Neural cell (in vitro differentiated cells): ENCODE measurements around the gene RGS17. TPM values are rescaled to one million over a fixed set of nuclear protein-coding genes. Genes with fewer than 3 reads are reported as not detected.
A peak's percentile ranks its signal among the peaks of the same experiment; 100 is the strongest.

ENCODE experiments used
- H2AFZ ChIP-seq: fragments of 200-600, 300-800 bp; sonication (generic), shearing (Covaris generic); 2 replicates; pipeline ENCODE4 v1.6.0; 2014; ENCODE audit warnings: low read depth, mild to moderate bottlenecking, antibody characterized with exemption, low read length, moderate library complexity
- H3F3A ChIP-seq: fragments of 200-600 bp; shearing (Covaris generic); 2 replicates; pipeline ENCODE4 v1.6.1; 2016; ENCODE audit warnings: mild to moderate bottlenecking, moderate library complexity, mixed read lengths, antibody characterized with exemption, low read length; ENCODE audit not compliant: insufficient read depth, poor library complexity, severe bottlenecking
- H3K27ac ChIP-seq: fragments of 200-600, 300-800 bp; sonication (generic), shearing (Covaris generic); 2 replicates; pipeline ENCODE4 v1.5.1; 2014; ENCODE audit warnings: mild to moderate bottlenecking, low read length, moderate library complexity
- H3K27me3 ChIP-seq: fragments of 300-800, 200-600 bp; sonication (generic), shearing (Covaris generic); 2 replicates; pipeline ENCODE4 v1.6.0; 2014; ENCODE audit warnings: mild to moderate bottlenecking, low read depth, low read length, moderate library complexity; ENCODE audit not compliant: insufficient read depth
- H3K36me3 ChIP-seq: fragments of 300-800, 200-600 bp; sonication (generic), shearing (Covaris generic); 2 replicates; pipeline ENCODE4 v1.5.1; 2014; ENCODE audit warnings: mild to moderate bottlenecking, antibody characterized with exemption, low read length, moderate library complexity; ENCODE audit not compliant: insufficient read depth
- H3K4me2 ChIP-seq: fragments of 300-800, 200-600 bp; sonication (generic), shearing (Covaris generic); 2 replicates; pipeline ENCODE4 v1.6.0; 2014; ENCODE audit warnings: mild to moderate bottlenecking, low read length
- H3K4me3 ChIP-seq: fragments of 300-800, 200-600 bp; sonication (generic), shearing (Covaris generic); 2 replicates; pipeline ENCODE4 v1.5.1; 2014; ENCODE audit warnings: mild to moderate bottlenecking, low read length, moderate library complexity
- H3K79me2 ChIP-seq: fragments of 200-600 bp; shearing (Covaris generic); replicated peaks from 2 replicates; pipeline ENCODE4 v1.6.0; 2014; ENCODE audit warnings: mild to moderate bottlenecking, low read length, moderate library complexity; ENCODE audit not compliant: insufficient read depth
- H3K9ac ChIP-seq: fragments of 300-800, 200-600 bp; sonication (generic), shearing (Covaris generic); 2 replicates; pipeline ENCODE4 v1.6.1; 2016; ENCODE audit warnings: mild to moderate bottlenecking, low read length, mixed read lengths
- H3K9me2 ChIP-seq: fragments of 200-600 bp; shearing (Covaris generic); 2 replicates; pipeline ENCODE4 v1.6.1; 2016; ENCODE audit warnings: mild to moderate bottlenecking, low read length, mixed read lengths; ENCODE audit not compliant: insufficient read depth
- H3K9me3 ChIP-seq: fragments of 200-600, 300-800 bp; sonication (generic), shearing (Covaris generic); 2 replicates; pipeline ENCODE4 v1.6.1; 2016; ENCODE audit warnings: mild to moderate bottlenecking, mixed run types, low read length, moderate library complexity, mixed read lengths
- H4K20me1 ChIP-seq: fragments of 200-600 bp; shearing (Covaris generic); 2 replicates; pipeline ENCODE4 v1.6.1; 2016; ENCODE audit warnings: mild to moderate bottlenecking, mixed run types; ENCODE audit not compliant: insufficient read depth
- EP300 ChIP-seq: fragments of 450-650 bp; conservative IDR thresholded peaks from 2 replicates; pipeline ENCODE4 v1.6.1; 2014; ENCODE audit warnings: antibody characterized with exemption, mild to moderate bottlenecking, moderate library complexity; ENCODE audit not compliant: poor library complexity, severe bottlenecking
- EZH2 ChIP-seq: fragments of 200-600, 300-800 bp; shearing (Covaris generic), sonication (generic); IDR thresholded peaks from 2 replicates; pipeline ENCODE4 v1.6.1; 2014; ENCODE audit warnings: antibody characterized with exemption, low read length, borderline replicate concordance, mild to moderate bottlenecking; ENCODE audit not compliant: insufficient read depth, poor library complexity, severe bottlenecking
- MXI1 ChIP-seq: fragments of 450-650 bp; conservative IDR thresholded peaks from 2 replicates; pipeline ENCODE4 v1.6.1; 2014; ENCODE audit warnings: antibody characterized with exemption, mild to moderate bottlenecking; ENCODE audit not compliant: poor library complexity, severe bottlenecking
- POLR2AphosphoS5 ChIP-seq: IDR thresholded peaks from 2 replicates; pipeline ENCODE4 v1.6.1; 2012
- RAD21 ChIP-seq: fragments of 450-650 bp; conservative IDR thresholded peaks from 2 replicates; pipeline ENCODE4 v1.6.1; 2014; ENCODE audit warnings: antibody characterized with exemption, mild to moderate bottlenecking, moderate library complexity
- SMC3 ChIP-seq: fragments of 450-650 bp; conservative IDR thresholded peaks from 2 replicates; pipeline ENCODE4 v1.6.1; 2014; ENCODE audit warnings: antibody characterized with exemption, mild to moderate bottlenecking, moderate library complexity; ENCODE audit not compliant: poor library complexity
- TAF1 ChIP-seq: IDR thresholded peaks from 2 replicates; pipeline ENCODE4 v1.6.1; 2012; ENCODE audit warnings: low read depth
- polyA plus RNA-seq: library from polyadenylated mRNA; depleted of rRNA; stranded (reverse); fragments of >200 nt; gene quantifications from 2 replicates; pipeline ENCODE4 v1.2.3, GENCODE V29; 2014
- TF ChIP-seq, protein P1 (sequence below): fragments of 450-650 bp; IDR thresholded peaks from 2 replicates; pipeline ENCODE4 v1.5.1; 2014; ENCODE audit warnings: antibody characterized with exemption, mild to moderate bottlenecking, moderate library complexity; ENCODE audit not compliant: poor library complexity, severe bottlenecking
- TF ChIP-seq, protein P2 (sequence below): IDR thresholded peaks from 2 replicates; pipeline ENCODE4 v1.6.1; 2012; ENCODE audit warnings: borderline replicate concordance

RGS17 gene
- polyA plus RNA-seq, 1 donor from 2014 or later, result 44.9 TPM

DNA sequence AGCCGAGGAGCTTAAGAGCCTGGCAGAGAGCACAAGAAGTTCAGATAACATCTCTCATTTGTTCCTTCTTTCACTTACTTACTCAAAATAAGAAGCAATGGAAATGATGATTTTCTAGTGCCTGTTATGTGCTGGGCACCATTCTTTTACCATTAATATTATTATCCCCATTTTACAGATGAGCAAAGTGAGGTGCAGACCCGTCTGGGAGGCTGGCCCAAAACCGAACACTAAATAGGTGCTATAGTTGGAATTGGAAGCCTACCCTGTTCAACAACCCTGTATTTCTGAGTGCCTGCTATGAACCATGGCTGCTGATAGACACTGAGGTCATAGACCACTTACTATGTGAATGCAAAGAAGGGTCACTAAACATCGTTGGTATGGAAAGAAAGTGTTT is 103.6 kb downstream of the RGS17 start:
- no peak for TF ChIP-seq POLR2AphosphoS5
- TF ChIP-seq, protein P1, sequence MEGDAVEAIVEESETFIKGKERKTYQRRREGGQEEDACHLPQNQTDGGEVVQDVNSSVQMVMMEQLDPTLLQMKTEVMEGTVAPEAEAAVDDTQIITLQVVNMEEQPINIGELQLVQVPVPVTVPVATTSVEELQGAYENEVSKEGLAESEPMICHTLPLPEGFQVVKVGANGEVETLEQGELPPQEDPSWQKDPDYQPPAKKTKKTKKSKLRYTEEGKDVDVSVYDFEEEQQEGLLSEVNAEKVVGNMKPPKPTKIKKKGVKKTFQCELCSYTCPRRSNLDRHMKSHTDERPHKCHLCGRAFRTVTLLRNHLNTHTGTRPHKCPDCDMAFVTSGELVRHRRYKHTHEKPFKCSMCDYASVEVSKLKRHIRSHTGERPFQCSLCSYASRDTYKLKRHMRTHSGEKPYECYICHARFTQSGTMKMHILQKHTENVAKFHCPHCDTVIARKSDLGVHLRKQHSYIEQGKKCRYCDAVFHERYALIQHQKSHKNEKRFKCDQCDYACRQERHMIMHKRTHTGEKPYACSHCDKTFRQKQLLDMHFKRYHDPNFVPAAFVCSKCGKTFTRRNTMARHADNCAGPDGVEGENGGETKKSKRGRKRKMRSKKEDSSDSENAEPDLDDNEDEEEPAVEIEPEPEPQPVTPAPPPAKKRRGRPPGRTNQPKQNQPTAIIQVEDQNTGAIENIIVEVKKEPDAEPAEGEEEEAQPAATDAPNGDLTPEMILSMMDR, result no peak
- TF ChIP-seq RAD21, result no peak
- no peak for TF ChIP-seq EP300
- no peak for TF ChIP-seq TAF1
- TF ChIP-seq SMC3, result no peak
- TF ChIP-seq, protein P2, sequence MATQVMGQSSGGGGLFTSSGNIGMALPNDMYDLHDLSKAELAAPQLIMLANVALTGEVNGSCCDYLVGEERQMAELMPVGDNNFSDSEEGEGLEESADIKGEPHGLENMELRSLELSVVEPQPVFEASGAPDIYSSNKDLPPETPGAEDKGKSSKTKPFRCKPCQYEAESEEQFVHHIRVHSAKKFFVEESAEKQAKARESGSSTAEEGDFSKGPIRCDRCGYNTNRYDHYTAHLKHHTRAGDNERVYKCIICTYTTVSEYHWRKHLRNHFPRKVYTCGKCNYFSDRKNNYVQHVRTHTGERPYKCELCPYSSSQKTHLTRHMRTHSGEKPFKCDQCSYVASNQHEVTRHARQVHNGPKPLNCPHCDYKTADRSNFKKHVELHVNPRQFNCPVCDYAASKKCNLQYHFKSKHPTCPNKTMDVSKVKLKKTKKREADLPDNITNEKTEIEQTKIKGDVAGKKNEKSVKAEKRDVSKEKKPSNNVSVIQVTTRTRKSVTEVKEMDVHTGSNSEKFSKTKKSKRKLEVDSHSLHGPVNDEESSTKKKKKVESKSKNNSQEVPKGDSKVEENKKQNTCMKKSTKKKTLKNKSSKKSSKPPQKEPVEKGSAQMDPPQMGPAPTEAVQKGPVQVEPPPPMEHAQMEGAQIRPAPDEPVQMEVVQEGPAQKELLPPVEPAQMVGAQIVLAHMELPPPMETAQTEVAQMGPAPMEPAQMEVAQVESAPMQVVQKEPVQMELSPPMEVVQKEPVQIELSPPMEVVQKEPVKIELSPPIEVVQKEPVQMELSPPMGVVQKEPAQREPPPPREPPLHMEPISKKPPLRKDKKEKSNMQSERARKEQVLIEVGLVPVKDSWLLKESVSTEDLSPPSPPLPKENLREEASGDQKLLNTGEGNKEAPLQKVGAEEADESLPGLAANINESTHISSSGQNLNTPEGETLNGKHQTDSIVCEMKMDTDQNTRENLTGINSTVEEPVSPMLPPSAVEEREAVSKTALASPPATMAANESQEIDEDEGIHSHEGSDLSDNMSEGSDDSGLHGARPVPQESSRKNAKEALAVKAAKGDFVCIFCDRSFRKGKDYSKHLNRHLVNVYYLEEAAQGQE, result no peak
- TF ChIP-seq MXI1, result no peak
- no peak for TF ChIP-seq EZH2
- H3K36me3 ChIP-seq, result no peaks in the 10 kb centered on the region

DNA sequence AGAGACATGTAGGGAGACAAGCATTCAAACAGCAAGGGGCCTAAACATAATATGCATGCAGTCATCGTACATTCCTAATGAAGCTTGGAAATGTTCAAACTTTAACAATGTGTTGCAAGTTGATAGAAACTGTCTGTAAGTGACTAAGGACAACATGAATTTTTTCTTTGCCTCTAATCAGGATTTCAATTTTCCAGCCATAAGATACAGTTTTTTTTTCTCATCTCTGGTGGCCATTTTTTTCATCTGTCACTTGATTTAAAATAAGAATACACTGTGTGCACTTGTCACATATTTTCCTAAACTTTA is 106.4 kb downstream of the RGS17 start:
- Histone ChIP-seq H3K36me3 (peaks cover under 1% of the 10 kb centered on the region), H3K4me2 (no peak overlapping the region), H3K9ac (no peak overlapping the region), H3K9me3 (no peaks in the 10 kb centered on the region), H2AFZ (no peak overlapping the region), H3K27ac (no peak overlapping the region), H4K20me1 (no peaks in the 10 kb centered on the region), H3F3A (no peaks in the 10 kb centered on the region), H3K4me3 (no peak overlapping the region), H3K9me2 (no peaks in the 10 kb centered on the region), H3K27me3 (no peaks in the 10 kb centered on the region), H3K79me2 (no peaks in the 10 kb centered on the region)
- TF ChIP-seq SMC3, result no peak
- no peak for TF ChIP-seq EP300
- peak; percentile 3 for TF ChIP-seq RAD21
- no peak for TF ChIP-seq TAF1
- TF ChIP-seq EZH2, result no peak
- TF ChIP-seq POLR2AphosphoS5, result no peak
- TF ChIP-seq, protein P2, result no peak
- TF ChIP-seq, protein P1, result peak; percentile 33
- no peak for TF ChIP-seq MXI1

More for the DNA sequence above, 103.6 kb downstream of the RGS17 start:
- no peak overlapping the region for H3K9ac ChIP-seq
- no peak overlapping the region for H3K27ac ChIP-seq
- H3K79me2 ChIP-seq, result no peaks in the 10 kb centered on the region
- H3K27me3 ChIP-seq, result no peaks in the 10 kb centered on the region
- no peak overlapping the region for H3K4me2 ChIP-seq
- no peaks in the 10 kb centered on the region for H4K20me1 ChIP-seq
- no peak overlapping the region for H3K4me3 ChIP-seq
- no peaks in the 10 kb centered on the region for H3K9me3 ChIP-seq
- H2AFZ ChIP-seq, result no peak overlapping the region
- H3F3A ChIP-seq, result no peaks in the 10 kb centered on the region
- no peaks in the 10 kb centered on the region for H3K9me2 ChIP-seq
